Measurements from ENCODE around the gene KCNN4.

GRCh38 chr19:43720936-43721335 is 59.8 kb downstream of the KCNN4 start:
- no peak for TF ChIP-seq CTCF (IDR thresholded peaks at IDR 0.05; ENCODE audit: low read depth, low read length, missing input control)
- no peak for TF ChIP-seq GABPA (IDR thresholded peaks at IDR 0.05 in 1 of 2, conservative IDR thresholded peaks at IDR 0.05 in 1 of 2)
- no peak for TF ChIP-seq SP1 (IDR thresholded peaks at IDR 0.05)
- TF ChIP-seq MAX (IDR thresholded peaks at IDR 0.05), result no peak
- no peak for TF ChIP-seq YY1 (IDR thresholded peaks at IDR 0.05)

Data from liver (tissue), 3 donors.